Erythroblast (primary cell): Measurements from ENCODE around the gene FSD1.

Experiments
- GATA1 ChIP-seq: IDR thresholded peaks from 2 replicates; pipeline ENCODE4 v1.6.1; 2011; ENCODE audit warnings: low read depth, mild to moderate bottlenecking, control low read depth, low read length, moderate library complexity
- POLR2A ChIP-seq: IDR thresholded peaks from 2 replicates; pipeline ENCODE4 v1.6.1; 2011; ENCODE audit warnings: mild to moderate bottlenecking, low read length

- TF ChIP-seq POLR2A: no peak
- no peak for TF ChIP-seq GATA1
Measured at GRCh38 chr19:4305257-4305612, 837 bp downstream of the FSD1 start.
